Breast epithelium (tissue), 3 donors: ENCODE measurements around the gene DCST2.

Experiments
- CTCF ChIP-seq, 3 donors: fragments of 450-650 bp; IDR thresholded peaks; one replicate each; pipeline ENCODE4 v1.5.1; 2016 to 2017; ENCODE audit warnings: antibody characterized with exemption in 3 of 3, mild to moderate bottlenecking in 3 of 3, moderate library complexity in 3 of 3
- POLR2A ChIP-seq: fragments of 450-650 bp; IDR thresholded peaks from one replicate; pipeline ENCODE4 v1.6.1; 2016; ENCODE audit warnings: antibody characterized with exemption, mild to moderate bottlenecking, moderate library complexity
- POLR2AphosphoS5 ChIP-seq, 3 donors: sonication (generic); formaldehyde crosslinking; IDR thresholded peaks; one replicate each; pipeline ENCODE4 v1.6.1; 2017; ENCODE audit warnings: antibody characterized with exemption in 3 of 3

GRCh38 chr1:155003766-155004351 lies 29.7 kb downstream of the DCST2 start:
- no peak for TF ChIP-seq POLR2A
- TF ChIP-seq CTCF (IDR thresholded peaks at IDR 0.05), result no peak
- TF ChIP-seq POLR2AphosphoS5 (IDR thresholded peaks at IDR 0.05), result no peak
